Measurements from ENCODE around the gene EFNA5. TPM values are rescaled to one million over a fixed set of nuclear protein-coding genes. Genes with fewer than 3 reads are reported as not detected.

Gene EFNA5
- polyA plus RNA-seq, 1 of the 3 experiments (the other 2 are of a cell fraction): 0.81 TPM

- no peak overlapping the region for H2AFZ ChIP-seq (ENCODE audit: low read depth)
- H3K27me3 ChIP-seq (ENCODE audit: insufficient read depth): no peaks in the 10 kb centered on the region
- no peaks in the 10 kb centered on the region for H3K9me3 ChIP-seq
- ChIA-PET CTCF (no interaction called here), POLR2A (no interaction called here)
- no peaks in the 10 kb centered on the region for H3K9me2 ChIP-seq
- H3K4me3 ChIP-seq (ENCODE audit: low read depth in 2 of 2, low read length in 1 of 2): no peak overlapping the region
- H3K9ac ChIP-seq: no peak overlapping the region
- no peaks in the 10 kb centered on the region for H3K79me2 ChIP-seq (ENCODE audit: insufficient read depth)
- H3K36me3 ChIP-seq (replicated peaks in 1 of 2; ENCODE audit: control insufficient read depth in 1 of 2, insufficient read depth in 2 of 2, low read length in 1 of 2): no peaks in the 10 kb centered on the region
- 88% methylated on average over 7 of the region's 7 CpGs for WGBS (ENCODE audit: low lambda C conversion rate)
- H3K27ac ChIP-seq (ENCODE audit: low read depth in 2 of 2, low read length in 1 of 2): no peak overlapping the region
- H3K4me1 ChIP-seq (ENCODE audit: control insufficient read depth in 1 of 2, insufficient read depth in 2 of 2, low read depth in 1 of 2, low read length in 1 of 2): peaks cover 0 to 13% of the 10 kb centered on the region in 2 experiments; a peak in 2 of 4 replicates
- H3K4me2 ChIP-seq: no peak overlapping the region
- H4K20me1 ChIP-seq (ENCODE audit: insufficient read depth): no peaks in the 10 kb centered on the region
- TF ChIP-seq CHD2 (IDR thresholded peaks at IDR 0.05; ENCODE audit: low read length, partially characterized antibody): no peak
- TF ChIP-seq FOXM1 (IDR thresholded peaks at IDR 0.05; ENCODE audit: low read depth): no peak
- TF ChIP-seq SMC3 (IDR thresholded peaks at IDR 0.05; ENCODE audit: low read depth, low read length): no peak
- TF ChIP-seq, protein P1, sequence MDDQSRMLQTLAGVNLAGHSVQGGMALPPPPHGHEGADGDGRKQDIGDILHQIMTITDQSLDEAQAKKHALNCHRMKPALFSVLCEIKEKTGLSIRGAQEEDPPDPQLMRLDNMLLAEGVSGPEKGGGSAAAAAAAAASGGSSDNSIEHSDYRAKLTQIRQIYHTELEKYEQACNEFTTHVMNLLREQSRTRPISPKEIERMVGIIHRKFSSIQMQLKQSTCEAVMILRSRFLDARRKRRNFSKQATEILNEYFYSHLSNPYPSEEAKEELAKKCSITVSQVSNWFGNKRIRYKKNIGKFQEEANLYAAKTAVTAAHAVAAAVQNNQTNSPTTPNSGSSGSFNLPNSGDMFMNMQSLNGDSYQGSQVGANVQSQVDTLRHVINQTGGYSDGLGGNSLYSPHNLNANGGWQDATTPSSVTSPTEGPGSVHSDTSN (IDR thresholded peaks at IDR 0.05): no peak
- no peak for TF ChIP-seq SIN3A (IDR thresholded peaks at IDR 0.05; ENCODE audit: borderline replicate concordance, low read depth, low read length)
- TF ChIP-seq TCF12 (IDR thresholded peaks at IDR 0.05): no peak
- TF ChIP-seq RAD21 (IDR thresholded peaks at IDR 0.05; ENCODE audit: low read length): no peak
- TF ChIP-seq FOSL2 (IDR thresholded peaks at IDR 0.05; ENCODE audit: borderline replicate concordance, low read depth): no peak
- TF ChIP-seq GABPA (IDR thresholded peaks at IDR 0.05; ENCODE audit: low read depth): no peak
- no peak for TF ChIP-seq NRF1 (IDR thresholded peaks at IDR 0.05; ENCODE audit: low read depth, low read length)
- TF ChIP-seq TAF1 (IDR thresholded peaks at IDR 0.05; ENCODE audit: borderline replicate concordance, low read depth, low read length): no peak
- TF ChIP-seq RCOR1 (IDR thresholded peaks at IDR 0.05; ENCODE audit: low read length): no peak
- TF ChIP-seq MXI1 (IDR thresholded peaks at IDR 0.05; ENCODE audit: low read depth, low read length): no peak
- no peaks in the 10 kb centered on the region for H3F3A ChIP-seq (replicated peaks; ENCODE audit: insufficient read depth)
- no peak for DNase-seq
Measured at GRCh38 chr5:107589520-107590193, 81.1 kb downstream of the EFNA5 start.

GRCh38 chr5:107582625-107583024 lies 88.1 kb downstream of the EFNA5 start:
- Histone ChIP-seq H3F3A (replicated peaks; ENCODE audit: insufficient read depth) (no peaks in the 10 kb centered on the region), H3K4me1 (ENCODE audit: control insufficient read depth in 1 of 2, insufficient read depth in 2 of 2, low read depth in 1 of 2, low read length in 1 of 2) (peaks cover 0 to 5% of the 10 kb centered on the region in 2 experiments; a peak in 1 of 4 replicates), H3K27me3 (ENCODE audit: insufficient read depth) (no peaks in the 10 kb centered on the region), H3K27ac (ENCODE audit: low read depth in 2 of 2, low read length in 1 of 2) (no peak overlapping the region), H3K9ac (no peak overlapping the region), H3K4me3 (ENCODE audit: low read depth in 2 of 2, low read length in 1 of 2) (no peak overlapping the region), H3K4me2 (no peak overlapping the region), H4K20me1 (ENCODE audit: insufficient read depth) (no peaks in the 10 kb centered on the region), H2AFZ (ENCODE audit: low read depth) (no peak overlapping the region), H3K9me3 (no peaks in the 10 kb centered on the region), H3K36me3 (replicated peaks in 1 of 2; ENCODE audit: control insufficient read depth in 1 of 2, insufficient read depth in 2 of 2, low read length in 1 of 2) (no peaks in the 10 kb centered on the region), H3K9me2 (no peaks in the 10 kb centered on the region), H3K79me2 (ENCODE audit: insufficient read depth) (no peaks in the 10 kb centered on the region)
- ChIA-PET POLR2A (no interaction called here), CTCF (interaction anchor here (1.5 to 3.5 kb wide), 2 partner anchors 11 to 20 kb away, joined by 3 to 22 read pairs; no protein-coding TSS in a partner anchor)
- DNase-seq: no peak
- TF ChIP-seq ZBTB33 (IDR thresholded peaks at IDR 0.05; ENCODE audit: borderline replicate concordance, low read depth) (no peak), GABPA (IDR thresholded peaks at IDR 0.05; ENCODE audit: low read depth) (no peak), ELF1 (IDR thresholded peaks at IDR 0.05) (no peak), JUND (IDR thresholded peaks at IDR 0.05) (no peak), MXI1 (IDR thresholded peaks at IDR 0.05; ENCODE audit: low read depth, low read length) (no peak), USF1 (IDR thresholded peaks at IDR 0.05; ENCODE audit: borderline replicate concordance, low read depth) (no peak), SMC3 (IDR thresholded peaks at IDR 0.05; ENCODE audit: low read depth, low read length) (no peak), TEAD4 (IDR thresholded peaks at IDR 0.05; ENCODE audit: borderline replicate concordance, insufficient read depth) (no peak), MEF2A (IDR thresholded peaks at IDR 0.05; ENCODE audit: borderline replicate concordance, low read depth) (no peak), EP300 (IDR thresholded peaks at IDR 0.05; ENCODE audit: borderline replicate concordance in 1 of 2, low read depth in 1 of 2, low read length in 1 of 2) (no peak)
- TF ChIP-seq, protein P2, sequence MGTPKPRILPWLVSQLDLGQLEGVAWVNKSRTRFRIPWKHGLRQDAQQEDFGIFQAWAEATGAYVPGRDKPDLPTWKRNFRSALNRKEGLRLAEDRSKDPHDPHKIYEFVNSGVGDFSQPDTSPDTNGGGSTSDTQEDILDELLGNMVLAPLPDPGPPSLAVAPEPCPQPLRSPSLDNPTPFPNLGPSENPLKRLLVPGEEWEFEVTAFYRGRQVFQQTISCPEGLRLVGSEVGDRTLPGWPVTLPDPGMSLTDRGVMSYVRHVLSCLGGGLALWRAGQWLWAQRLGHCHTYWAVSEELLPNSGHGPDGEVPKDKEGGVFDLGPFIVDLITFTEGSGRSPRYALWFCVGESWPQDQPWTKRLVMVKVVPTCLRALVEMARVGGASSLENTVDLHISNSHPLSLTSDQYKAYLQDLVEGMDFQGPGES (IDR thresholded peaks at IDR 0.05; ENCODE audit: low read depth, low read length): no peak

Data from SK-N-SH (cell line).